HG03520 (cell line): Measurements from ENCODE around the gene NRG2.

Source experiments
- ATAC-seq: cut with Tn5 transposase; IDR thresholded peaks from one replicate; pipeline ENCODE4 v1.9.1; 2021; ENCODE audit warnings: mild to moderate bottlenecking, moderate library complexity; ENCODE audit not compliant: unreplicated experiment

Gene NRG2

GRCh38 chr5:139806726-139807646, 236.1 kb downstream of the NRG2 start:
- ATAC-seq, result no peak

GRCh38 chr5:139806111-139806510, 237.0 kb downstream of the NRG2 start:
- ATAC-seq, result no peak

GRCh38 chr5:139805545-139805944, 237.6 kb downstream of the NRG2 start:
- no peak for ATAC-seq

GRCh38 chr5:139804800-139805397, 238.2 kb downstream of the NRG2 start:
- no peak for ATAC-seq

- no peak for ATAC-seq
These were observed 239.1 kb downstream of the NRG2 start for GRCh38 chr5:139803978-139804377.

GRCh38 chr5:139799359-139799758, 243.7 kb downstream of the NRG2 start:
- ATAC-seq, result no peak

GRCh38 chr5:139798883-139799282, 244.2 kb downstream of the NRG2 start:
- no peak for ATAC-seq

GRCh38 chr5:139797856-139798510, 245.1 kb downstream of the NRG2 start:
- ATAC-seq, result no peak

GRCh38 chr5:139797335-139797734, 245.8 kb downstream of the NRG2 start:
- ATAC-seq, result no peak
